Tibial nerve (tissue), 4 donors: ENCODE data around the gene SNRNP200. TPM values are rescaled to one million over a fixed set of nuclear protein-coding genes. Genes with fewer than 3 reads are reported as not detected.

ENCODE experiments used
- DNase-seq, 2 donors: peaks; one replicate each; pipeline ENCODE4 v3.0.0-alpha.2; 2019; ENCODE audit warnings: low spot score in 2 of 2
- H3K27ac ChIP-seq, 4 donors: fragments of 200-600 bp; sonication (generic) in 3 of 4; one replicate each; pipeline ENCODE4 v1.5.1; 2017 to 2019; ENCODE audit warnings: mild to moderate bottlenecking in 1 of 4
- H3K27me3 ChIP-seq, 2 donors: fragments of 200-600 bp; sonication (generic) in 1 of 2; one replicate each; pipeline versions ENCODE4 v1.5.1 to v1.6.0; 2017 to 2019
- H3K36me3 ChIP-seq, 3 donors: fragments of 200-600 bp; sonication (generic); one replicate each; pipeline ENCODE4 v1.5.1; 2018 to 2019
- H3K4me1 ChIP-seq, 4 donors: fragments of 200-600 bp; sonication (generic) in 3 of 4; one replicate each; pipeline ENCODE4 v1.5.1; 2017 to 2019
- H3K4me3 ChIP-seq, 4 donors: fragments of 200-600 bp; sonication (generic) in 3 of 4; one replicate each; pipeline ENCODE4 v1.5.1; 2017 to 2019; ENCODE audit warnings: mild to moderate bottlenecking in 1 of 4, moderate library complexity in 1 of 4
- H3K9me3 ChIP-seq, 4 donors: fragments of 200-600 bp; sonication (generic) in 3 of 4; one replicate each; pipeline ENCODE4 v1.5.1; 2017 to 2019
- CTCF ChIP-seq, 5 experiments: fragments of 200-600 bp in 3 of 5; fragments of 450-650 bp in 2 of 5; sonication (generic) in 3 of 5; IDR thresholded peaks; one replicate each; pipeline ENCODE4 v1.5.1; 2016 to 2019; ENCODE audit warnings: antibody characterized with exemption in 5 of 5, mild to moderate bottlenecking in 3 of 5, moderate library complexity in 2 of 5
- EP300 ChIP-seq, 2 donors: sonication (generic); formaldehyde crosslinking; IDR thresholded peaks; one replicate each; pipeline ENCODE4 v1.6.1; 2017; ENCODE audit warnings: antibody characterized with exemption in 2 of 2, mild to moderate bottlenecking in 1 of 2
- POLR2A ChIP-seq, 2 donors: fragments of 450-650 bp; IDR thresholded peaks; one replicate each; pipeline ENCODE4 v1.6.1; 2017; ENCODE audit warnings: antibody characterized with exemption in 2 of 2, mild to moderate bottlenecking in 2 of 2, moderate library complexity in 2 of 2
- WGBS, 2 donors: methylation state at CpG; one replicate each; pipeline ENCODE4 v1.1.5; 2018; 5-methylcytosine and 5-hydroxymethylcytosine counted together
- total RNA-seq, 4 donors: library from RNA; depleted of rRNA; stranded (reverse); fragments of >200 nt; gene quantifications; one replicate each; pipeline ENCODE4 v1.1.0, GENCODE V29; 2016

SNRNP200 gene
- total RNA-seq, 4 donors from 2014 or later: 79.4 to 106 (median 90.1) TPM

- TF ChIP-seq POLR2A (IDR thresholded peaks at IDR 0.05) (no peak), EP300 (IDR thresholded peaks at IDR 0.05) (no peak), CTCF (IDR thresholded peaks at IDR 0.05) (no peak)
- H3K27ac ChIP-seq: peak overlapping the region in 3 of 4 donors; percentile 78 to 95 (median 81)
- 81 to 83% methylated on average over 2 of the region's 2 CpGs for WGBS, 2 donors
Measured at GRCh38 chr2:96241227-96241626, 64.1 kb downstream of the SNRNP200 start.

GRCh38 chr2:96240341-96241038 lies 64.9 kb downstream of the SNRNP200 start:
- H3K4me1 ChIP-seq: peaks cover 0 to 22% (median 3%) of the 10 kb centered on the region in 4 donors
- TF ChIP-seq EP300 (IDR thresholded peaks at IDR 0.05): no peak
- no peak for TF ChIP-seq POLR2A (IDR thresholded peaks at IDR 0.05)
- no peak for TF ChIP-seq CTCF (IDR thresholded peaks at IDR 0.05)
- peaks cover 0 to 14% (median 0%) of the 10 kb centered on the region in 3 donors for H3K36me3 ChIP-seq
- no peaks in the 10 kb centered on the region for H3K9me3 ChIP-seq
- no peak overlapping the region for H3K4me3 ChIP-seq
- no peaks in the 10 kb centered on the region for H3K27me3 ChIP-seq
- peak overlapping the region in 1 of 4 donors; percentile 95 for H3K27ac ChIP-seq
- WGBS, 2 donors: 87 to 88% methylated on average over 9 of the region's 9 CpGs
- no peak for DNase-seq

More at GRCh38 chr2:96241227-96241626, 64.1 kb downstream of the SNRNP200 start:
- Histone ChIP-seq H3K4me1 (peaks cover 0 to 24% (median 5%) of the 10 kb centered on the region in 4 donors), H3K36me3 (peaks cover 0 to 14% (median 0%) of the 10 kb centered on the region in 3 donors), H3K4me3 (no peak overlapping the region), H3K9me3 (no peaks in the 10 kb centered on the region), H3K27me3 (no peaks in the 10 kb centered on the region)
- DNase-seq: no peak

GRCh38 chr2:96239745-96240264 lies 65.5 kb downstream of the SNRNP200 start:
- no peaks in the 10 kb centered on the region for H3K27me3 ChIP-seq
- DNase-seq: no peak
- WGBS, 2 donors: 87 to 94% methylated on average over 8 to 9 of the region's 9 CpGs
- TF ChIP-seq POLR2A (IDR thresholded peaks at IDR 0.05): no peak
- no peak for TF ChIP-seq CTCF (IDR thresholded peaks at IDR 0.05)
- no peak for TF ChIP-seq EP300 (IDR thresholded peaks at IDR 0.05)
- no peaks in the 10 kb centered on the region for H3K9me3 ChIP-seq
- no peak overlapping the region for H3K27ac ChIP-seq
- H3K4me3 ChIP-seq: no peak overlapping the region
- peaks cover 0 to 14% (median 0%) of the 10 kb centered on the region in 3 donors for H3K36me3 ChIP-seq
- peaks cover 0 to 22% (median 3%) of the 10 kb centered on the region in 4 donors for H3K4me1 ChIP-seq

GRCh38 chr2:96239091-96239490 lies 66.3 kb downstream of the SNRNP200 start:
- no peaks in the 10 kb centered on the region for H3K9me3 ChIP-seq
- H3K36me3 ChIP-seq: peaks cover 0 to 14% (median 0%) of the 10 kb centered on the region in 3 donors
- H3K4me1 ChIP-seq: peaks cover 0 to 22% (median 3%) of the 10 kb centered on the region in 4 donors
- no peak overlapping the region for H3K27ac ChIP-seq
- no peak for TF ChIP-seq EP300 (IDR thresholded peaks at IDR 0.05)
- TF ChIP-seq CTCF (IDR thresholded peaks at IDR 0.05): no peak
- TF ChIP-seq POLR2A (IDR thresholded peaks at IDR 0.05): no peak
- no peak for DNase-seq
- no peaks in the 10 kb centered on the region for H3K27me3 ChIP-seq
- no peak overlapping the region for H3K4me3 ChIP-seq
- WGBS, 2 donors: 79 to 85% methylated on average over 3 of the region's 3 CpGs

GRCh38 chr2:96238266-96238665 lies 67.1 kb downstream of the SNRNP200 start:
- H3K27ac ChIP-seq: no peak overlapping the region
- H3K9me3 ChIP-seq: no peaks in the 10 kb centered on the region
- no peak for DNase-seq
- no peak overlapping the region for H3K4me3 ChIP-seq
- no peaks in the 10 kb centered on the region for H3K27me3 ChIP-seq
- peaks cover 0 to 22% (median 3%) of the 10 kb centered on the region in 4 donors for H3K4me1 ChIP-seq
- WGBS, 2 donors: 92 to 100% methylated on average over 3 of the region's 3 CpGs
- H3K36me3 ChIP-seq: peaks cover 0 to 14% (median 0%) of the 10 kb centered on the region in 3 donors
- TF ChIP-seq CTCF (IDR thresholded peaks at IDR 0.05) (no peak), POLR2A (IDR thresholded peaks at IDR 0.05) (no peak), EP300 (IDR thresholded peaks at IDR 0.05) (no peak)
